Measurements from ENCODE around the gene IL34. TPM values are rescaled to one million over a fixed set of nuclear protein-coding genes. Genes with fewer than 3 reads are reported as not detected.

IL34 gene
- total and polyA plus RNA-seq, 2 of the 13 experiments (the other 11 are each of a cell fraction or from before 2014, with no cell fraction given) = 1.2 to 1.3 TPM

DNA sequence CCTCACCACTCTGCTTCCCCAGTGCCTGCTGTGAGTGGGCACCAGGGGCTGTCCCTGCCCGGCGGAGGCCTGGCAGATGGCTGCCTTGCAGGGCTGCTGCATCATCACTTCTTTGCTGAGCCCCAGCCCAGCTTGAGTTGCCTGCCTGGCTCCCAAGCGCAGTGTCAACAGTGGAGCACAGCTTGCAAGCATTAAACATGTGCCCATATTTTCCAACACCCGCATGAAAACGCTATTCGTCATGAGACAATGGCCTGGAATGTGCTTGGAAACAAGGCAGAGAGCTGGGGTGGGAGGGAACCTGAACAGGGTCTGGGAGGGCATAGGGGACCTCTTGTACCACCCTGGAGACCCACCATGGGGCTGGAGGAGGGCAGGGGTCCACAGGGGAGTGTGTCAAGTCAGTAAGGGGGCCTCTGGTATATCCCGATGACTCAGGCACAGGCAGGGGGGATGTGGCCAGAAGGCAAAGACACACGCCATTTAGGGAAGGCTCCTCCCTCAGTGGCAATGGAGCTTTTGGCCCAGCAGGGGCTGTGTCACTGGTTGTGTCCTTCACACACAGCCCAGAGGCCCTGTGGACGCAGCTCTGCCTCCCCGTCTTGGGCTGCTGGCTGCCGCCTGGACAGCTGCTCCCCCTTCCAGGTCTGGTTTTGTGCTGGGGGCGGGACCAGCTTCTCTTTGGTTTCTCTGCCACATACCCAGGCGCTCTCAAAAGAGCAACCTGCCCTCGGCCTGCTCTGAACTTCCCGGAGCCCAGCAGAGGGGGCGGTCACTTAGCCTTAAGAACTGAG lies 56.9 kb downstream of the IL34 start (continued):
- 0 out of 2 replicates have a peak, but pooled peaks have one; percentile 40 for TF ChIP-seq ZNF331 (CRISPR knock-in tag; IDR thresholded peaks at IDR 0.05)
- TF ChIP-seq HES4 (CRISPR knock-in tag; IDR thresholded peaks at IDR 0.05; ENCODE audit: borderline replicate concordance) = no peak
- TF ChIP-seq, protein P1, sequence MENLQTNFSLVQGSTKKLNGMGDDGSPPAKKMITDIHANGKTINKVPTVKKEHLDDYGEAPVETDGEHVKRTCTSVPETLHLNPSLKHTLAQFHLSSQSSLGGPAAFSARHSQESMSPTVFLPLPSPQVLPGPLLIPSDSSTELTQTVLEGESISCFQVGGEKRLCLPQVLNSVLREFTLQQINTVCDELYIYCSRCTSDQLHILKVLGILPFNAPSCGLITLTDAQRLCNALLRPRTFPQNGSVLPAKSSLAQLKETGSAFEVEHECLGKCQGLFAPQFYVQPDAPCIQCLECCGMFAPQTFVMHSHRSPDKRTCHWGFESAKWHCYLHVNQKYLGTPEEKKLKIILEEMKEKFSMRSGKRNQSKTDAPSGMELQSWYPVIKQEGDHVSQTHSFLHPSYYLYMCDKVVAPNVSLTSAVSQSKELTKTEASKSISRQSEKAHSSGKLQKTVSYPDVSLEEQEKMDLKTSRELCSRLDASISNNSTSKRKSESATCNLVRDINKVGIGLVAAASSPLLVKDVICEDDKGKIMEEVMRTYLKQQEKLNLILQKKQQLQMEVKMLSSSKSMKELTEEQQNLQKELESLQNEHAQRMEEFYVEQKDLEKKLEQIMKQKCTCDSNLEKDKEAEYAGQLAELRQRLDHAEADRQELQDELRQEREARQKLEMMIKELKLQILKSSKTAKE (CRISPR knock-in tag; IDR thresholded peaks at IDR 0.05; ENCODE audit: borderline replicate concordance) = no peak
- no peak for TF ChIP-seq NR3C1 (CRISPR knock-in tag; IDR thresholded peaks at IDR 0.05)
- no peak for TF ChIP-seq SOX13 (IDR thresholded peaks at IDR 0.05)
- TF ChIP-seq SOX13 (CRISPR knock-in tag; conservative IDR thresholded peaks at IDR 0.05 in 1 of 2, IDR thresholded peaks at IDR 0.05 in 1 of 2) = peak in 1 of 2 experiments; percentile 3; a peak in 1 of 4 replicates
- TF ChIP-seq, protein P2, sequence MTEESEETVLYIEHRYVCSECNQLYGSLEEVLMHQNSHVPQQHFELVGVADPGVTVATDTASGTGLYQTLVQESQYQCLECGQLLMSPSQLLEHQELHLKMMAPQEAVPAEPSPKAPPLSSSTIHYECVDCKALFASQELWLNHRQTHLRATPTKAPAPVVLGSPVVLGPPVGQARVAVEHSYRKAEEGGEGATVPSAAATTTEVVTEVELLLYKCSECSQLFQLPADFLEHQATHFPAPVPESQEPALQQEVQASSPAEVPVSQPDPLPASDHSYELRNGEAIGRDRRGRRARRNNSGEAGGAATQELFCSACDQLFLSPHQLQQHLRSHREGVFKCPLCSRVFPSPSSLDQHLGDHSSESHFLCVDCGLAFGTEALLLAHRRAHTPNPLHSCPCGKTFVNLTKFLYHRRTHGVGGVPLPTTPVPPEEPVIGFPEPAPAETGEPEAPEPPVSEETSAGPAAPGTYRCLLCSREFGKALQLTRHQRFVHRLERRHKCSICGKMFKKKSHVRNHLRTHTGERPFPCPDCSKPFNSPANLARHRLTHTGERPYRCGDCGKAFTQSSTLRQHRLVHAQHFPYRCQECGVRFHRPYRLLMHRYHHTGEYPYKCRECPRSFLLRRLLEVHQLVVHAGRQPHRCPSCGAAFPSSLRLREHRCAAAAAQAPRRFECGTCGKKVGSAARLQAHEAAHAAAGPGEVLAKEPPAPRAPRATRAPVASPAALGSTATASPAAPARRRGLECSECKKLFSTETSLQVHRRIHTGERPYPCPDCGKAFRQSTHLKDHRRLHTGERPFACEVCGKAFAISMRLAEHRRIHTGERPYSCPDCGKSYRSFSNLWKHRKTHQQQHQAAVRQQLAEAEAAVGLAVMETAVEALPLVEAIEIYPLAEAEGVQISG (CRISPR knock-in tag; IDR thresholded peaks at IDR 0.05) = no peak
- TF ChIP-seq RAD21 (CRISPR knock-in tag; IDR thresholded peaks at IDR 0.05) = peak; percentile 84
- TF ChIP-seq, protein P3, sequence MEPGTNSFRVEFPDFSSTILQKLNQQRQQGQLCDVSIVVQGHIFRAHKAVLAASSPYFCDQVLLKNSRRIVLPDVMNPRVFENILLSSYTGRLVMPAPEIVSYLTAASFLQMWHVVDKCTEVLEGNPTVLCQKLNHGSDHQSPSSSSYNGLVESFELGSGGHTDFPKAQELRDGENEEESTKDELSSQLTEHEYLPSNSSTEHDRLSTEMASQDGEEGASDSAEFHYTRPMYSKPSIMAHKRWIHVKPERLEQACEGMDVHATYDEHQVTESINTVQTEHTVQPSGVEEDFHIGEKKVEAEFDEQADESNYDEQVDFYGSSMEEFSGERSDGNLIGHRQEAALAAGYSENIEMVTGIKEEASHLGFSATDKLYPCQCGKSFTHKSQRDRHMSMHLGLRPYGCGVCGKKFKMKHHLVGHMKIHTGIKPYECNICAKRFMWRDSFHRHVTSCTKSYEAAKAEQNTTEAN (CRISPR knock-in tag; conservative IDR thresholded peaks at IDR 0.05) = no peak
- TF ChIP-seq HMG20B (CRISPR knock-in tag; conservative IDR thresholded peaks at IDR 0.05) = no peak
- no peak for TF ChIP-seq ISL2 (CRISPR knock-in tag; IDR thresholded peaks at IDR 0.05)
- TF ChIP-seq ARNT2 (CRISPR knock-in tag; IDR thresholded peaks at IDR 0.05; ENCODE audit: low read depth) = 0 out of 2 replicates have a peak, but pooled peaks have one; percentile 52
- TF ChIP-seq, protein P4, sequence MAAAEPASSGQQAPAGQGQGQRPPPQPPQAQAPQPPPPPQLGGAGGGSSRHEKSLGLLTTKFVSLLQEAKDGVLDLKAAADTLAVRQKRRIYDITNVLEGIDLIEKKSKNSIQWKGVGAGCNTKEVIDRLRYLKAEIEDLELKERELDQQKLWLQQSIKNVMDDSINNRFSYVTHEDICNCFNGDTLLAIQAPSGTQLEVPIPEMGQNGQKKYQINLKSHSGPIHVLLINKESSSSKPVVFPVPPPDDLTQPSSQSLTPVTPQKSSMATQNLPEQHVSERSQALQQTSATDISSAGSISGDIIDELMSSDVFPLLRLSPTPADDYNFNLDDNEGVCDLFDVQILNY (CRISPR knock-in tag; conservative IDR thresholded peaks at IDR 0.05) = no peak
- no peak for TF ChIP-seq RNF2 (conservative IDR thresholded peaks at IDR 0.05; ENCODE audit: low read depth)
- no peak for TF ChIP-seq FOXA1 (IDR thresholded peaks at IDR 0.05)
- peak; percentile 35; the same call in 1 of the 2 replicates for TF ChIP-seq FOXA1 (CRISPR knock-in tag; IDR thresholded peaks at IDR 0.05)
- peak; percentile 62; the same call in 1 of the 2 replicates for TF ChIP-seq SRF (IDR thresholded peaks at IDR 0.05; ENCODE audit: low read depth, low read length)
- TF ChIP-seq ZNF292 (CRISPR knock-in tag; IDR thresholded peaks at IDR 0.05; ENCODE audit: borderline replicate concordance, low read depth) = peak; percentile 62; the same call in 1 of the 2 replicates
- TF ChIP-seq, protein P5, sequence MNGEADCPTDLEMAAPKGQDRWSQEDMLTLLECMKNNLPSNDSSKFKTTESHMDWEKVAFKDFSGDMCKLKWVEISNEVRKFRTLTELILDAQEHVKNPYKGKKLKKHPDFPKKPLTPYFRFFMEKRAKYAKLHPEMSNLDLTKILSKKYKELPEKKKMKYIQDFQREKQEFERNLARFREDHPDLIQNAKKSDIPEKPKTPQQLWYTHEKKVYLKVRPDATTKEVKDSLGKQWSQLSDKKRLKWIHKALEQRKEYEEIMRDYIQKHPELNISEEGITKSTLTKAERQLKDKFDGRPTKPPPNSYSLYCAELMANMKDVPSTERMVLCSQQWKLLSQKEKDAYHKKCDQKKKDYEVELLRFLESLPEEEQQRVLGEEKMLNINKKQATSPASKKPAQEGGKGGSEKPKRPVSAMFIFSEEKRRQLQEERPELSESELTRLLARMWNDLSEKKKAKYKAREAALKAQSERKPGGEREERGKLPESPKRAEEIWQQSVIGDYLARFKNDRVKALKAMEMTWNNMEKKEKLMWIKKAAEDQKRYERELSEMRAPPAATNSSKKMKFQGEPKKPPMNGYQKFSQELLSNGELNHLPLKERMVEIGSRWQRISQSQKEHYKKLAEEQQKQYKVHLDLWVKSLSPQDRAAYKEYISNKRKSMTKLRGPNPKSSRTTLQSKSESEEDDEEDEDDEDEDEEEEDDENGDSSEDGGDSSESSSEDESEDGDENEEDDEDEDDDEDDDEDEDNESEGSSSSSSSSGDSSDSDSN (CRISPR knock-in tag; IDR thresholded peaks at IDR 0.05) = 0 out of 2 replicates have a peak, but pooled peaks have one; percentile 11
- TF ChIP-seq ZFAT (CRISPR knock-in tag; conservative IDR thresholded peaks at IDR 0.05) = no peak
